Tibial nerve (tissue), 4 donors: ENCODE data around the gene CNR2. TPM values are rescaled to one million over a fixed set of nuclear protein-coding genes. Genes with fewer than 3 reads are reported as not detected.

ENCODE experiments used
- DNase-seq, 2 donors: peaks; one replicate each; pipeline ENCODE4 v3.0.0-alpha.2; 2019; ENCODE audit warnings: low spot score in 2 of 2
- H3K27ac ChIP-seq, 4 donors: fragments of 200-600 bp; sonication (generic) in 3 of 4; one replicate each; pipeline ENCODE4 v1.5.1; 2017 to 2019; ENCODE audit warnings: mild to moderate bottlenecking in 1 of 4
- H3K27me3 ChIP-seq, 2 donors: fragments of 200-600 bp; sonication (generic) in 1 of 2; one replicate each; pipeline versions ENCODE4 v1.5.1 to v1.6.0; 2017 to 2019
- H3K36me3 ChIP-seq, 3 donors: fragments of 200-600 bp; sonication (generic); one replicate each; pipeline ENCODE4 v1.5.1; 2018 to 2019
- H3K4me1 ChIP-seq, 4 donors: fragments of 200-600 bp; sonication (generic) in 3 of 4; one replicate each; pipeline ENCODE4 v1.5.1; 2017 to 2019
- H3K4me3 ChIP-seq, 4 donors: fragments of 200-600 bp; sonication (generic) in 3 of 4; one replicate each; pipeline ENCODE4 v1.5.1; 2017 to 2019; ENCODE audit warnings: mild to moderate bottlenecking in 1 of 4, moderate library complexity in 1 of 4
- H3K9me3 ChIP-seq, 4 donors: fragments of 200-600 bp; sonication (generic) in 3 of 4; one replicate each; pipeline ENCODE4 v1.5.1; 2017 to 2019
- CTCF ChIP-seq, 5 experiments: fragments of 200-600 bp in 3 of 5; fragments of 450-650 bp in 2 of 5; sonication (generic) in 3 of 5; IDR thresholded peaks; one replicate each; pipeline ENCODE4 v1.5.1; 2016 to 2019; ENCODE audit warnings: antibody characterized with exemption in 5 of 5, mild to moderate bottlenecking in 3 of 5, moderate library complexity in 2 of 5
- EP300 ChIP-seq, 2 donors: sonication (generic); formaldehyde crosslinking; IDR thresholded peaks; one replicate each; pipeline ENCODE4 v1.6.1; 2017; ENCODE audit warnings: antibody characterized with exemption in 2 of 2, mild to moderate bottlenecking in 1 of 2
- POLR2A ChIP-seq, 2 donors: fragments of 450-650 bp; IDR thresholded peaks; one replicate each; pipeline ENCODE4 v1.6.1; 2017; ENCODE audit warnings: antibody characterized with exemption in 2 of 2, mild to moderate bottlenecking in 2 of 2, moderate library complexity in 2 of 2
- WGBS, 2 donors: methylation state at CpG; one replicate each; pipeline ENCODE4 v1.1.5; 2018; 5-methylcytosine and 5-hydroxymethylcytosine counted together
- total RNA-seq, 4 donors: library from RNA; depleted of rRNA; stranded (reverse); fragments of >200 nt; gene quantifications; one replicate each; pipeline ENCODE4 v1.1.0, GENCODE V29; 2016

CNR2 gene
- total RNA-seq, 4 donors from 2014 or later, result not detected

- no peak for TF ChIP-seq EP300 (IDR thresholded peaks at IDR 0.05)
- TF ChIP-seq POLR2A (IDR thresholded peaks at IDR 0.05), result no peak
- no peak for TF ChIP-seq CTCF (IDR thresholded peaks at IDR 0.05)
- WGBS, 2 donors, result 92 to 94% methylated on average over 5 of the region's 5 CpGs
- no peak for DNase-seq
- Histone ChIP-seq H3K4me3 (no peak overlapping the region), H3K4me1 (peaks cover 0 to 7% (median 3%) of the 10 kb centered on the region in 4 donors), H3K36me3 (no peaks in the 10 kb centered on the region), H3K27me3 (peaks cover 0 to 9% of the 10 kb centered on the region in 2 donors), H3K9me3 (no peaks in the 10 kb centered on the region), H3K27ac (no peak overlapping the region)
Measured at GRCh38 chr1:23915466-23915865, 2.3 kb upstream of the CNR2 start.

GRCh38 chr1:23914921-23915320, 1.8 kb upstream of the CNR2 start:
- Histone ChIP-seq H3K4me3 (no peak overlapping the region), H3K27me3 (peaks cover 0 to 12% of the 10 kb centered on the region in 2 donors), H3K9me3 (no peaks in the 10 kb centered on the region), H3K27ac (no peak overlapping the region), H3K4me1 (peaks cover 0 to 4% (median under 1%) of the 10 kb centered on the region in 4 donors), H3K36me3 (no peaks in the 10 kb centered on the region)
- TF ChIP-seq POLR2A (IDR thresholded peaks at IDR 0.05) (no peak), EP300 (IDR thresholded peaks at IDR 0.05) (no peak), CTCF (IDR thresholded peaks at IDR 0.05) (no peak)
- WGBS, 2 donors, result 91% methylated on average over 4 of the region's 4 CpGs
- no peak for DNase-seq

GRCh38 chr1:23911921-23912320, 1.2 kb downstream of the CNR2 start:
- Histone ChIP-seq H3K4me3 (peak overlapping the region in 1 of 4 donors; percentile 24), H3K27ac (peak overlapping the region in 1 of 4 donors; percentile 46), H3K36me3 (no peaks in the 10 kb centered on the region), H3K4me1 (no peaks in the 10 kb centered on the region), H3K9me3 (no peaks in the 10 kb centered on the region), H3K27me3 (peaks cover 0 to 36% of the 10 kb centered on the region in 2 donors)
- 77 to 82% methylated on average over 7 to 8 of the region's 8 CpGs for WGBS, 2 donors
- DNase-seq, result no peak
- TF ChIP-seq CTCF (IDR thresholded peaks at IDR 0.05) (no peak), EP300 (IDR thresholded peaks at IDR 0.05) (no peak), POLR2A (IDR thresholded peaks at IDR 0.05) (no peak)

- 73 to 77% methylated on average over 11 of the region's 11 CpGs for WGBS, 2 donors
- Histone ChIP-seq H3K4me3 (no peak overlapping the region), H3K9me3 (no peaks in the 10 kb centered on the region), H3K27me3 (peaks cover 0 to 42% of the 10 kb centered on the region in 2 donors), H3K36me3 (no peaks in the 10 kb centered on the region), H3K4me1 (no peaks in the 10 kb centered on the region), H3K27ac (no peak overlapping the region)
- DNase-seq, result no peak
- TF ChIP-seq POLR2A (IDR thresholded peaks at IDR 0.05) (no peak), EP300 (IDR thresholded peaks at IDR 0.05) (no peak), CTCF (IDR thresholded peaks at IDR 0.05) (no peak)
Measured at GRCh38 chr1:23910553-23911246, 2.5 kb downstream of the CNR2 start.

GRCh38 chr1:23910144-23910543, 3.0 kb downstream of the CNR2 start:
- no peak for TF ChIP-seq CTCF (IDR thresholded peaks at IDR 0.05)
- TF ChIP-seq EP300 (IDR thresholded peaks at IDR 0.05), result no peak
- no peak for TF ChIP-seq POLR2A (IDR thresholded peaks at IDR 0.05)
- no peak overlapping the region for H3K4me3 ChIP-seq
- no peaks in the 10 kb centered on the region for H3K36me3 ChIP-seq
- no peaks in the 10 kb centered on the region for H3K9me3 ChIP-seq
- H3K27me3 ChIP-seq, result peaks cover 0 to 48% of the 10 kb centered on the region in 2 donors
- DNase-seq, result no peak
- no peak overlapping the region for H3K27ac ChIP-seq
- no peaks in the 10 kb centered on the region for H3K4me1 ChIP-seq
- WGBS, 2 donors, result 90 to 98% methylated on average over 8 of the region's 8 CpGs
